MM.1S (cell line): ENCODE measurements around the gene HOXD8.

Source experiments
- DNase-seq: peaks from one replicate; pipeline ENCODE4 v3.0.0-alpha.2; 2015
- H2AFZ ChIP-seq: fragments of 300-600 bp; sonication (generic); 2 replicates; pipeline ENCODE4 v1.6.0; 2016; ENCODE audit warnings: antibody characterized with exemption, low read length
- H3F3A ChIP-seq: fragments of 300-600 bp; sonication (generic); 2 replicates; pipeline ENCODE4 v1.6.1; 2016; ENCODE audit warnings: mild to moderate bottlenecking, antibody characterized with exemption, low read length, moderate library complexity, mixed read lengths; ENCODE audit not compliant: insufficient read depth
- H3K27ac ChIP-seq: fragments of 300-600 bp; sonication (generic); 2 replicates; pipeline ENCODE4 v1.5.1; 2016; ENCODE audit warnings: mild to moderate bottlenecking, low read length
- H3K27me3 ChIP-seq: fragments of 300-600 bp; sonication (generic); replicated peaks from 2 replicates; pipeline ENCODE4 v1.6.0; 2016; ENCODE audit warnings: low read length; ENCODE audit not compliant: insufficient read depth
- H3K36me3 ChIP-seq: fragments of 300-600 bp; sonication (generic); replicated peaks from 2 replicates; pipeline ENCODE4 v1.6.1; 2016; ENCODE audit warnings: mild to moderate bottlenecking, low read length, mixed read lengths; ENCODE audit not compliant: insufficient read depth
- H3K4me1 ChIP-seq: fragments of 300-600 bp; sonication (generic); 2 replicates; pipeline ENCODE4 v1.6.1; 2016; ENCODE audit warnings: low read length, mixed read lengths
- H3K4me2 ChIP-seq: fragments of 300-600 bp; sonication (generic); 2 replicates; pipeline ENCODE4 v1.6.0; 2016; ENCODE audit warnings: low read depth, low read length
- H3K4me3 ChIP-seq: fragments of 300-600 bp; sonication (generic); 2 replicates; pipeline ENCODE4 v1.5.1; 2016; ENCODE audit warnings: low read length, mixed read lengths
- H3K79me2 ChIP-seq: fragments of 300-600 bp; sonication (generic); 2 replicates; pipeline ENCODE4 v1.6.1; 2016; ENCODE audit warnings: mixed run types, low read length, mixed read lengths
- H3K9ac ChIP-seq: fragments of 300-600 bp; sonication (generic); 2 replicates; pipeline ENCODE4 v1.6.1; 2016; ENCODE audit warnings: low read length, mixed read lengths
- H3K9me2 ChIP-seq: fragments of 300-600 bp; sonication (generic); replicated peaks from 2 replicates; pipeline ENCODE4 v1.6.1; 2016; ENCODE audit warnings: mild to moderate bottlenecking, low read length, mixed read lengths; ENCODE audit not compliant: insufficient read depth
- H3K9me3 ChIP-seq: fragments of 300-600 bp; sonication (generic); replicated peaks from 2 replicates; pipeline ENCODE4 v1.6.1; 2016; ENCODE audit warnings: mild to moderate bottlenecking, low read length, mixed read lengths; ENCODE audit not compliant: insufficient read depth
- H4K20me1 ChIP-seq: fragments of 300-600 bp; sonication (generic); 2 replicates; pipeline ENCODE4 v1.6.1; 2016; ENCODE audit warnings: mild to moderate bottlenecking, low read length, moderate library complexity, mixed read lengths; ENCODE audit not compliant: insufficient read depth
- CTCF ChIP-seq: fragments of 300-600 bp; sonication (generic); IDR thresholded peaks from 2 replicates; pipeline ENCODE4 v1.5.1; 2016; ENCODE audit warnings: antibody characterized with exemption, low read length, mixed read lengths
- EZH2 ChIP-seq: fragments of 300-600 bp; sonication (generic); optimal IDR thresholded peaks from 2 replicates; pipeline ENCODE3; 2017; ENCODE audit warnings: low read depth, mild to moderate bottlenecking, antibody characterized with exemption, low read length, mixed read lengths
- EZH2phosphoT487 ChIP-seq: fragments of 300-600 bp; sonication (generic); IDR thresholded peaks from 2 replicates; pipeline ENCODE4 v1.6.1; 2018; ENCODE audit warnings: antibody characterized with exemption, low read length

HOXD8 gene

DNA sequence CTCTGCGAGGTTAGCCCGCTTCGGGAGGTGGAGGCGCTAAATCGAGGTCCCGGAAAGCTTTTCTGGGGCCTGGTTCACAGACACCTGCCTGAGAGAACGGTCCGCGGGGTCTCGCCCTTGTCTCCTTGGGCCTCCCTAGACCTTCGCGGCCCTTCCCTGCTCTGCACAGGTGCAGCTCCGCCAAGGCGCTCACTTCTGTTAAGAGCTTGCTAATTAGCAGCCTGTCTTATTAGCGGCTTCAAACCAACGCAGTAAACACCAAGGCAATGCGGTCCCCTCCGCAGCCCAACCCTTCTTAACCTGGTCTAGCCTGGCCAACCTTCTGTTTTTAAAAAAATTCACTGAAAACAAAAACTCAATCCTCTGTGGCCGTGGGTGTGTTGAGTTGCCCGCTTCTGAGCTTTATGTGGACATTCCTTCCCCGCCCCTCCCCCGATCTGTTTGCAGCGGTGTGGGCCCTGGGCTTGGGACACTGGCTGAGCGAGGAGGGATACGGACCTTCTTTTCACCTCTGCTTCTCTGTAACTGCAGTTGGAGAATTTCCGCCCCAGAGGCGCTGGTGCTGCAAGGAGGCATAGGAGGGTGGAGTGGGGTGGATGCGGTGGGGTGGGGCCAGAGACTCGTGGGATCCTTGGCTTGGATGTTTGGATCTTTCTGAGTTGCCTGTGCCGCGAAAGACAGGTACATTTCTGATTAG, 18.4 kb downstream of the HOXD8 start:
- no peak for DNase-seq
- Histone ChIP-seq H3K27me3 (peaks cover 15% of the 10 kb centered on the region), H3K9me3 (no peaks in the 10 kb centered on the region)

GRCh38 chr2:176148751-176149421, 19.4 kb downstream of the HOXD8 start:
- no peaks in the 10 kb centered on the region for H3K79me2 ChIP-seq
- no peaks in the 10 kb centered on the region for H3K4me1 ChIP-seq
- H3K27me3 ChIP-seq, result peaks cover 15% of the 10 kb centered on the region
- no peak for DNase-seq
- TF ChIP-seq CTCF, result no peak
- H2AFZ ChIP-seq, result no peak overlapping the region
- no peaks in the 10 kb centered on the region for H3K36me3 ChIP-seq
- no peak overlapping the region for H3K27ac ChIP-seq
- no peaks in the 10 kb centered on the region for H3F3A ChIP-seq
- H3K4me2 ChIP-seq, result no peak overlapping the region
- no peaks in the 10 kb centered on the region for H4K20me1 ChIP-seq
- H3K4me3 ChIP-seq, result no peak overlapping the region
- H3K9me3 ChIP-seq, result no peaks in the 10 kb centered on the region
- H3K9ac ChIP-seq, result no peak overlapping the region
- no peaks in the 10 kb centered on the region for H3K9me2 ChIP-seq

More for the DNA sequence above, 18.4 kb downstream of the HOXD8 start:
- H3K79me2 ChIP-seq, result no peaks in the 10 kb centered on the region
- no peaks in the 10 kb centered on the region for H4K20me1 ChIP-seq
- no peaks in the 10 kb centered on the region for H3K4me1 ChIP-seq
- H3K4me2 ChIP-seq, result no peak overlapping the region
- no peak overlapping the region for H3K9ac ChIP-seq
- no peak overlapping the region for H2AFZ ChIP-seq
- no peak for TF ChIP-seq EZH2phosphoT487
- no peak for TF ChIP-seq EZH2
- no peak for TF ChIP-seq CTCF
- H3K27ac ChIP-seq, result no peak overlapping the region
- no peak overlapping the region for H3K4me3 ChIP-seq
- no peaks in the 10 kb centered on the region for H3F3A ChIP-seq
- H3K9me2 ChIP-seq, result no peaks in the 10 kb centered on the region
- H3K36me3 ChIP-seq, result no peaks in the 10 kb centered on the region

- no peaks in the 10 kb centered on the region for H3K79me2 ChIP-seq
- no peaks in the 10 kb centered on the region for H3K36me3 ChIP-seq
- no peak overlapping the region for H3K4me2 ChIP-seq
- H3K9me3 ChIP-seq, result no peaks in the 10 kb centered on the region
- no peak overlapping the region for H2AFZ ChIP-seq
- H3K9ac ChIP-seq, result no peak overlapping the region
- no peak for DNase-seq
- no peak overlapping the region for H3K27ac ChIP-seq
- H3K9me2 ChIP-seq, result no peaks in the 10 kb centered on the region
- TF ChIP-seq EZH2 (no peak), EZH2phosphoT487 (no peak), CTCF (no peak)
- no peaks in the 10 kb centered on the region for H3K4me1 ChIP-seq
- H3F3A ChIP-seq, result no peaks in the 10 kb centered on the region
- no peaks in the 10 kb centered on the region for H4K20me1 ChIP-seq
- peaks cover 15% of the 10 kb centered on the region for H3K27me3 ChIP-seq
- no peak overlapping the region for H3K4me3 ChIP-seq
Measured at GRCh38 chr2:176149481-176149938, 20.0 kb downstream of the HOXD8 start.
